Stimulated activated CD8-positive, alpha-beta memory T cell treated with anti-CD3 and anti-CD28 coated beads, Interleukin-15, amount 100 ng/mL, for 4 hours (primary cell): Measurements from ENCODE around the gene NT5M.

ENCODE experiments used
- DNase-seq, 2 donors: peaks; one replicate each; pipeline ENCODE4 v3.0.0-alpha.2; 2020; ENCODE audit warnings: low read depth in 2 of 2

The NT5M gene

DNA sequence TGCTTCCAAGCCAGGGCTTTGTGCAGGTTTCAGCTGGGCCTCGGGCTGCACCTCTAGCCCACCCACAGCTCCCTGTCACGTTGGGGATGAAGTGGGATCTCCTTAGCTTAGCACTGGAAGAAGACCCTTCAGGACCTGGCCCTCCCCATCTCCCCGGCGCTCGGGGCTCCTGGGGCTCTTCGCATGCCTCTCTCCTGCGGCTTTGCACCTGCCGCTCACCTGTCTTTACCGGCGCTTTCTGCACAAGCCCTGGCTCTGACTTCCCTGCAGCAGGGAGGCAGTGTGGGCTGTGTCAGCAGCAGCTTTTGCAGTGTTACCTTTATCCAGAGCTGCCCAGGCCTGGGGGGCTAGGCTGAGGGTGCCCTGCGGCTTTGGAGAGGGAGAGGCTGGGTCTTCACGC lies 52.3 kb downstream of the NT5M start:
- no peak for DNase-seq

DNA sequence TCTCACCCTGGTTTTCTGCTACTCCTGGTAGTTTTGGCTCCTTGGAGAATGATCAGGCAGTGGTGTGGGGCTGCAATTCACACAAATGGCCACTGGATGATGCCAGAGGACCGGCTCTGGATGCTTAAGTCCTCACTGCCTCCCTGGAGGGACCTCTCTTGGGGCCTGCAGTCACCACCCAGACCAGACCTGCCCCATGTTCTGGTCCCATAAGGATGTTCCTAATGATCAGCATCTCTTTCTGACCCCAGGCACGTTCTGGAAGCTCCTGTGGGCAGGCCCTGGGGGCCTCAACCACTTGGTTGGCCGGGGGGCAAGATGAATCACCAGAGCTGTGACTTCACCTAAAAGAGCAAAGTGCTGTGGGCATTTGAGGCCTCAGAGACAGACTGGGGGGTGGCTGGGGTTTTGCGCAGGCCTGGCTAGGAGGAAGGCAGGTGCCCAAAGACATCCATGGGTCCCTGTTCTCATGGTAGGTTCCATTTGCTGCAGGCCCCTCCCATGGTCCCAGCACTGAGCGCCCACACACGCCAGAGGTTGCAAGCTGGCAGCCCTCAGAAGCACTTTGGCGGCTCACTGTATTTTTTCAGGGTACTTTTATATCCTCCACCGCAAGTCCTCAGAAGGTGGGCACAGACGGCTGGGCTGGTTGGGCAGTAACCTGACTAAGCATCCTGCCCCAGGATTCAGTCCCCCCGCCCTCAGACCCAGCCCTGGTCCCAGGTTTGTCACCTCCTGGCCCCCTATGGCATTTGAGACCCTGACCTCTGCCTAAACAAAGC lies 53.2 kb downstream of the NT5M start:
- DNase-seq = peak; percentile 20 to 36

DNA sequence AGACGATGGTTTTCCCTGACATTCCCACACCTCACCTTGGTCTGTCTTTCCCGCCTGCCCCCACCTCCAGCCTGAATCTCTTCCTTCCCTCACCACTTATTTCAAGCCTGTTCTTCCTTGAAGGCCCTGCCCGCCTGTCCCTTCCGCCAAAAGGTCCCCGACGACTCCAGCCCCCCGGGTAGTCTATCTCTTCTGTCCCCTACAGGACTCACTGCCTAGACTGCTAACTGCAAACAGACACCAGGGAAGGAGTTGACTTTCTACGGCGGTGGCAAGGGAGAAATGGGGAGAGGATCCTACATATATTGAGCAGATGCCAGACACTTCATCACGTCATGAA lies 53.7 kb downstream of the NT5M start:
- no peak for DNase-seq

DNA sequence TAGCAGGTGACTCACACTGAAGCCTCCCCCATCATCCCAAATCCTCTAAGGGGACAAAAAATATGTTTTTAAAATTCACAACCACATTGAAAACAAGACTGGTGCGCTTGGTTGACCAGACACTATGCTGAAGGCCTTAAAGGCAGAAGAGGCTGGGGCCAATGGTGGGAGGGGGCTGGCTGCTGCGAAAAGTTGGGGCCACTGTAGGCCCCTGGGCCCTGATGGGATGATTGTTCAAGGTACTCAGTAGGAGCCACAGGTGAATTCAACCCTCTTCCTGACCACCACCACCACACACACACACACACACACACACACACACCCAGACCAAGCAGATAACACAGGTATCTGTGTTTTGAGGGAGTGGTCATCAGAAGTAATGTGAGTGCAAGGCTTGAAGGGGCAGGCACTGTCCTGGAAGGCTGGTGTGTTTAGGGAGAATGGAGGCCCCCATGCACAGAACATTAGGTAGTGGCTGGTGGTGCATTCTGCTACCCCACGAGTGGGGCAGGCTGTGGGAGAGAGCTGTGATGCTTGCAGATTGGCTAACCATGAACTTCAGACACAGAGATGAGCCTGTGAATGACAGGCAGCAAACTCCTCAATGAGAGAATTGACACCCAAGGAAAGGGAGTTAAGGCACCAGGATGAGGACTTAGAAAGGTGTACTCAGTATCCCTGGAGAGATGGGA lies 55.0 kb downstream of the NT5M start:
- no peak for DNase-seq

DNA sequence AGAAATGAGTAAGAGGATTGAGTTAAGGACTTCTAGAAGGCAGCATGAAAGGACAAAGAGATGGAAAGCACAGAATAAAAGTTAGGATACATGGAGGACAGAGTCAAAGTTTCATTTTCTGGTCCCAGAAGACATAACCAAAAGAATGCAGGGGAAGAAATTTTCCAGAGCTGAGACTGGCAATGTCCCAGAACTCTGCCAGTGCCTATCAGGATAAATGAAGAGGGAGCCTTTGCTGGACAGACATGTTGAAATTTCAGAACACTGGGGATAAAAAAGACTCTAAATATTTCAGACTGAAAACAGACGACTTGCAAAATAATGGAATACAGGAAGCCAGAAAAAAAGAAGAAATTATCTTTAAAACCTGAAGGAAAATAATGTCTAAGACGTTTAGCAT lies 55.7 kb downstream of the NT5M start:
- DNase-seq = no peak

DNA sequence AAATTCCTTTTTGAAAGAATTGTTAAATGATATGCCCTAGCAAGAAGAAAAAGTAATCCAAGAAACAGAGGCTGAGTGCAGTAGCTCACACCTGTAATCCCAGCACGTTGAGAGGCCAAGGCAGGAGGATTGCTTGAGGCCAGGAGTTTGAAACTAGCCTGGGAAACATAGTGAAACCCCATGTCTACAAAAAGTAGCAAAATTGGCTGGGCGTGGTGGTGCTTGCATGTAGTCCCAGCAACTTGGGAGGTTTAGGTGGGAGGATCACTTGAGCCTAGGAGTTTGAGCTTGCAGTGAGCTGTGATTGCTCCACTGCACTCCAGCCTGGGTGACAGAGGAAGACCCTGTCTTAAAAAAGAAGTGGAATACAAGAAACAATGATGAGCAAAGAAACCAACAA lies 56.1 kb downstream of the NT5M start:
- DNase-seq = no peak

DNA sequence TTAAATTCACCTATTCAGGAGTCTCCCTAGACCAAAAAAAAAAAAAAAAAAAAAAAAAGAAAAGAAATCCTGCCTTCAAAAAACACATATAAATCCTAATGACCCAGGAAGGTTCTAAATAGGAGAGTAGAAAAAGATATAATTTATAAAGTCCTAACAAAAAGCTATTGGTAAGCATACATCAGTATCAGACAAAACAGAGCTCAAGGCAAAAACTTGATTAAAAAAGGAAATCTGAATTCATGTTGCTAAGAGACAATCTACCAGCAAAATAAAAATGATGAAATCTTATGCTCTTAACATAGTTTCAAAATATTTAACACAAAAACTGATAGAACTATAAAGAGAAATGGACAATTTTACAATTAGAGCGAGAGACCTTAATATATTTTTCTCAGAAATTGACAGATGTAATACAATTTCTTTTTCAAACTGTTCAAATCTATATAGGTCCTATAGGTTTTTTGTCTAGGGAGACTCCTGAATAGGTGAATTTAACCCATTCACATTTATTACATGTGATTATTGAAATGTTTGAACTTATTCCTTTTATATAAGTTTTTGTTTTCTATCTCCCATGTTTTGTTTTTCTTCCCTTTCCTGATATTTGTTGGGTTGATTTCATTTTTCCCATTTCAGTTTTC lies 57.0 kb downstream of the NT5M start:
- no peak for DNase-seq

DNA sequence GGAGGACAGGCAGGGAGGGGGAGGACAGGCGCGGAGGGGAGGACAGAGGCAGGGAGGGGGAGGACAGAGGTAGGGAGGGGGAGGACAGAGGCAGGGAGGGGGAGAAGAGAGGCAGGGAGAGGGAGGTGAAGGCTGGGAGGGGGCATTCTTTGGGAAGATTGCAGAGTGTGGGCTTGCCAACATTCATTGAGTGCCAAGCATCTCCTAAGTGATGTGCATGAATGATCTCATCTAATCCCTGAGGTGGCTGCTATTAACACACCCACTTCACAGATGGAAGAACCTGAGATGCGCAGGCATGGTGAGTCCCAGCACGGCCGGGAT lies 58.3 kb downstream of the NT5M start:
- no peak for DNase-seq

DNA sequence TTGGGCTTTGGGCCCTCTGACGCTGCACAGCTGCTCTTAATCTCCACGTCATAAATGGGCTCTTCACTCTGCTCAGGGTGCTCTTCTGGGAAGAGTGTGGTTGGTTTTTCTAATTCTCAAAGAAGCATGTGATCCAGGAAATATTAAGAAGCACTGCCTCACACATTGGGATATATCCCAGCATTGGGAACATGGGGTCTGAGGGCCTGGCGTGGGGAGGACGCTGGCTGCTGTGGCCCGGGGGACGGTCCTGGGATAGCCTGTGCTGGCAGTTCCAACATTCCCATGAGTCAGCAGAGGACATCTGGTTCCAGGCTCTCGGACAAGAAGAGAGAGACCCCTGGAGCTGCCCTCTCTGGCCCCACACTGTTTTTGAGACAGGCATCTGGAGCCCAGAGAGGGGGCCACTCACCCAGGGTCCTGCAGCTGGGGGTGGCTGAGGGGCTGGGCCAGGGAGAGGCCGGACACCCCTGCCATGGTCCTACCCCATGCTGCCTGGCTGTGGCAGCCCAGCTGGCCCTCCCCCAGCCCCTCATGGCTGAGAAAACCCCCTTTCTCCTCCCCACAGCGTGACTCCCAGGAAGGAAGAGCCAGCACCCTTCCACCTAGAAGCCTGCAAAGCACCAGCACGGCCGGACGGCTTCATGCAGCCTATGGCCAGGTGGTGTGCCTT lies 58.8 kb downstream of the NT5M start:
- no peak for DNase-seq

DNA sequence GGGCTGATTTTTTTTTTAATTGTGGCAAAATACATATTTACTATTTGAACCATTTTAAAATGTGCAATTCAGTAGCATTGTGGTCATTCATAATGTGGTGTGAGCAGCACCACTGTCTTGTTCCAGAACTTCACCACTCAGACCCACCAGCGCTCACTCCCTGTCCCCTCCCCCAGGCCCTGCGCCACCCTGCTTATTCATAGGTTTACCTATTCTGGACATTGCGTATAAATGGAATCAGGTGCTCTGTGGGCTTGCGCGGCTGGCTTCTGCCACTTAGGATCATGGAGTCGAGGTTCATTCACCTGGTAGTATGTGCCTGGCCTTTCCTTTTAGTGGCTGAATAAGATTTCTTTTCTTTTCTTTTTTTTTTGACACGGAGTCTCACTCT lies 59.4 kb downstream of the NT5M start:
- no peak for DNase-seq

DNA sequence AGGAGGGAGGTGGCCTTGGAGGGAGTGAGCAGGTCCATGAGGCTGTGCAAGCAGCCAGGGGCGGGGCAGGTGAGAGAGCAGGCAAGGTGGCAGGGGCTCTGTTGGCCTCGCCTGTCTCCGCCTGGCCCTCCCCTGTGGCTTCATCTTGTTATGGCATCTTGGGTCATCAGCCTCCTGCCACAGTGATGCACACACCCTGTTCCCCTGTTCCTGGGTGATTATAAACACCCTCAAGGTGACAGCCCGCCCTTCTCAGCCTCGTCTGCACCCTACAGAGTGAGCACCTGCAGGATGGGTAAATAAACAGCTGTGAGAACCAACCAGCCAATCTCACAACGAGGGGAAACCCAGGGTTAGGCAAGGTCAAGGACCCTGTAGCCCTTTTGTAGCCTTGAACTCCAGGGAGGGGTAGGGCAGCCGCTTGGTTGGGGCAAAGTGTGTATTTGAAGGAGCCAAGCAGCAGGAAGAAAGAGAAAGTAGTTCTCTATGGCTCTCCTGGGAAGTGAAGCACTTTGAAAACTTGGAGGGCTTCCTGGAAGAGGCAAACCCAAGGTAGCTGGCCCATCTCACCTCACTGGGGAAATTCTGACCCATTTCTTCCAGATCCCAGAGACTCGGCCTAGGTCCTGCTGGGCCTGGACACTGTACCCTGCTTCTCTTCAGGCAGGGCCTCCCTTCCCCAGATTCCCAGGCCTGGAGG lies 60.6 kb downstream of the NT5M start:
- DNase-seq = no peak

DNA sequence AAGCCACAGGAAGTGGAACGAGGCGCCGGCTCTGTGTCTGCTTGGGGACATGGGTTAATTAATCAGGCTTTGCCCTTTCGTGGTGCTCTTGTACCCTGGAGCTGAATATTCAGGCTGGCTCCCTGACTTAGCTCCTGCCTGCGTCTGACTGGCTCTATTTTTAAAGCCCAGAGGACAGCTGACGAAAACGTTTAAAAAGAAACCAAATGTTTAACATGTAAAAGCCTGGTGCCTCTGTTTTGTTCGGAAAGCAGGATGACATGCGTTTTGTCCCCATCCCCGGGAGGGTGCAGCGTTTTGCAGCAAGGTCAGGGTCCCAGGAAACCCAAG lies 61.1 kb downstream of the NT5M start:
- no peak for DNase-seq

DNA sequence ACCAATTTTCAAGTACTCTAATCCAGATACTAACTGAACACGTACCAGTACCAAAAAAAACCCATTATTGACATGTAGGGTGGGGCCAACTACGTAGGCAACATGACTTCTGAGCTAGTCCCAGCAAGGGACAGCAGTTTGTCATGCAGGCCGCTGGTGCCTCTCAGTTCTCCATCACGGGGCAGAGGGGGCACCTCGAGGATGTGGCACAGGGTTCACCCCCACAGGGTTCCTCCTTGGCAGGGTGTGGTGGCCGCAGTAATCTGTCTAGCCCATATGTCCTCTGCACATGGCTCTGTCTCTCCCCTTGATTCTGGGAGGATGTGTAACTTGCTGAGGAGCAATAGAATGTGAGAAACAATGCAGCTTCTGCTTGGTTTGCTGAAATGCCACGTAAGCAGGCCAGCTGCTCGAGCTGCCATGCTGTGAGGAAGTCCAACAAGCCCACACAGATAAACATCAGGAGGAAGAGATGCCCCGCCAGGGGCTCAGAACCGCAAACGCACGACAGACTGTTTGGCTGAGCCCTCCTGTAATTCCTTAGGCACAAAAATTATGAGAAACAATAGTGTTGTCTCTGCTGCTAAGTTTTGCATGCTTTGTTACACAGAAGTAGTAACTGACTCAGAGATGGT lies 62.4 kb downstream of the NT5M start:
- DNase-seq = no peak

DNA sequence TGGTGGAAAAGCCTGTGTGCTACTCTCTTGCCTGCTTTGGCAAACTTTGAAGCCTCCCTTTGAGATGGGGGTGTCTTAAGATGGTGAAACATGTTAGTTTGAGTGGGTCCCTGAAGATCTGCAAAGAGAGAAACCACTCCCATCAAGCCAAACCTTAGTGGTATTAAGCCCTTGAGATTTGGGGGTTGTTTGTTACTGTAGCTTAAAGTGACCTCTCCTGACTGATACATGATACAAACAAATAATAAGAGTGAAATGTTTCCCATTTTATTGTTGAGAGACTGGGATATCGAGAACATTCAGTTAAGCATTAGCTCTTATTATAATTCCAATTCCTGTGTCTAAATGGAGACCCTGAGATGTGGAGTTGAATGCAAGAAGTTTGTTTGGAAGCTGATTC lies 63.1 kb downstream of the NT5M start:
- no peak for DNase-seq

DNA sequence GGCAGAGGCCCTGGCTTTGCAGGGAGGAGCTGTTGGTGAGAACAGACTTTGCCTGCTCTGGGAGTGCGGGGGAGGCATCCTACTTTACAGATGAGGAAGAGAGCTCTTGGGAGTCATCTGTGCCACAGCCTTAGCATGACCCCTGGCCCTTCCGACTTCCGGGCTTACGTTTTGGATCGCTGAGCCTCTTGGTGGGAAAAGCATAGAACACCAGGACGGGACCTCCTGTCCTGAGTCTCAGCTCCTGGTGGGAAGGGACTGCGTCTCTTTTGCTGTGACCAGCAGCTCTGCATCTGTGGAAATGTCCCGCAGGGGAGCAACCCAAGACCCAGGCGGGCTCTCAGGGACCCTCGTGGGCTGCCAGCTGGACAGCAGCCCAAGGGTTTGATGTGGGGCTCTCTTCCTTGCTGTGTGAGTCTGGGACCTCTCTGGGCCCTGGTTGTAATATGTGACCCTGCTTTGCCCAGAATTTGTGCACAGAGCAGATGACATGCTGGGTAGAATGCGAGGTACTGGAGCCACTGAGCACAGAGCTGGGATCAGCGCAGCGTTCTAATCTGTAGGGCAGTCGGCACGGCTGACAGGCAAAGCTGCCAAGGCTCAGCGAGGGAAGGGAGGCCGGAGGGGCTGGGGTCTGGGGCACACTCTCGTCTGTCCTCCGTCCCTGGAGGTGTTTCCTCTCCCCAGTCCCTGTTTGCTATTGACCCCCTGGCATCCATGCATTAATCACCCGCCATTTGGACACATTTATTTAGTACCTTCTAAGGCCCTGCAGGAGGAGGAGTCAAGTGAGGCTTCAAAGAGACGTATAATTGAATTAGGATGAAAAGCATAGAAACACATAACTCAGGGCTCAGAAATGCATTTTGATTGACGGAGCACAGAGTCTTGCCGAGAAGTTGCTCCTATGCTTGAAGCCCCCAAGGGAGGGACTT lies 64.0 kb downstream of the NT5M start:
- DNase-seq = no peak

DNA sequence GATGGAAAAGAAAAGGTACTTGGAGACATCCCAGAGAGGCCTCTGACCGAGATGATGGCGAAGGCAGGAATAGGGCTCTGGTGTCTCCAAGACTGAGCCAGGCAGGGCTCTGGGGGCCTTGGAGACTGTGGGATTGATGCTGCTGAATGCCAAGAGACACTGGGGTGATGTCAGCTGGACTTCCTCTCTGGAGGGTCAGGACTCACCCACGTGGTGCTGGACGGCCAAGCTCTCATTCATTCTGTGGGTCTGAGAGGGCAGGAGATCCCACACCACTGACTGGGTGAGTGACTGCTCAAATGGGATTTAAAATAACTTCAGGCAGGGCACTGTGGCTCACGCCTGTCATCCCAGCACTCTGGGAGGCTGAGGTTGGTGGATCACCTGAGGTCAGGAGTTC lies 64.8 kb downstream of the NT5M start:
- no peak for DNase-seq

DNA sequence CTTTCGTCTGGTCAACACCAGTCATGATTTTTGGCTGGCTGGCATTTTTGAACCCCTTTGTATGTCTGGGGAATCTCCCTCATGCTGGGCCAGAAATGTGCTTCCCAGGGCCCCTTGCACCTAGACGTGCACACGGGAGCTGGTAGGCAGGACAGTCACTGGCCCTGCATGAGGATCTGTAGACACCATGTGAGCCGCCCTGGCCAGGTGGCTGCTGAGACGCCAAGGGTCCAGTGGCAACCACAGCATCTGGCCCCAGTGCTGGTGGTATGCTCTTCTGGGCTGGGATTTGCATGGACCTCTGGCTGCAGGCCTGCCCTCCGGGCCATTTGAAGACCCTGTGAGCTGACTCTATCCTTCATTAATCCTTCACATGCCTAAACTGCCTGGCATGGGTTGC lies 67.5 kb downstream of the NT5M start:
- no peak for DNase-seq

DNA sequence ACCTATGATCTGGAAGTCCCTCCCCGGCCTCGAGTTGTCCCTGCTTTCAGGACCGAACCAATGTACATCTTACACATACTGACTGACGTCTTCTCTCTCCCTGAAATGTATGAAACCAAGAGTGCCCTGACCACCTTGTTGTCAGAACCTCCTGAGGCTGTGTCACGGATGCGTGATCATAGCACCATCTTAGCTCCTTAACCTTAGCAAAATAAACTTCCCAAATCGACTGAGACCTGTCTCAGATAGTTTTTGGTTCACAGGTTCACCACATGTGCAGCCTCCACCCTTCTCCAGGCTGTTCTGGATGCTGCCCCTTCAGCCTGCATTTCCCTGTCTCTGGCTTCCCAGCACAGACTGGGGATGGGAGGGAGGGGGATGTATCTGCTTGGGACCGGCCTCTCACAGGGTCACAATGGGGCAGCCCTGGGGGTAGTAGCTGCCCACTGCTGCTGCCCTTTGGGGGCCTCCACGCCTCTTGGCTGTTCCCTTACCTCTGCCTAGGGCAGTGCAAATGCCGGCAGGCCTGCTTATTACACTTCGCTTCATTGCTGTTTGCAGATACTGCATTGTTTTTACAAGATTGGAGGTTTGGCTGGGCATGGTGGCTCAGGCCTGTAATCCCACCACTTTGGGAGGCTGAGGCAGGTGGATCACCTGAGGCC lies 69.8 kb downstream of the NT5M start:
- no peak for DNase-seq

DNA sequence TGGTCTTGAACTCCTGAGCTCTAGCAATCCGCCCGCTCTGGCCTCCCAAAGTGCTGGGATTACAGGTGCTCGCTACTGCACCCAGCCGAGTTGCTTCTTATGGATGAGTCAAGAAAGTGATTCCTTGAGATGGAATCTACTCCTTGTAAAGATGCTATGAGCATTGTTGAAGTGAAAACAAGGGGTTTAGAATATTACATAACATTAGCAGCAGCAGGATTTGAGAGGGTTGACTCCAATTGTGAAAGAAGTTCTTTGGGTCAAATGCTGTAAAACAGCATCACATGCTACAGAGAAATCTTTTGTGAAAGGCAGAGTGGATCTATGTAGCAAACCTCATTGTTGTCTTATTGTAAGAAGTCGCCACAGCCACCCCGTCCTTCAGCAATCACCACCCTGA lies 72.7 kb downstream of the NT5M start:
- DNase-seq = no peak

DNA sequence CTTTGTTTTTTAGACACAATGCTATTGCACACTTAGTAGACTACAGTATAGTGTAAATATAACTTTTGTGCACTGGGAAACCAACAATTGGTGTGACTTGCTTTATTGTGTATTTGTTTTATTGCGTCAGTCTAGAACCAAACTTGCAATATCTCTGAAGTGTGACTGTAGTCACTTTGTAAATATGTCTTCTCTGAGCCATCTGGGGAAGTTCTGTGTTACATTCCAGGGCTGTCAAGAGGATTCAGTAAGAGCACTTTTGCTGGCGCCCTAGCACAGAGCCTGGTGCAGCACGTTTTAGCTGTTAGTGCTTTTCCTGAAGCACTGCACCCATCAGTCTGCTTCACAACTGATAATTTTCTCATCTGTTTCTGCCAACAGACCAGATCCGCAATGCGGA lies 73.2 kb downstream of the NT5M start:
- DNase-seq = no peak
